Small intestine (tissue), 7 donors: ENCODE measurements around the gene CA6. TPM values are rescaled to one million over a fixed set of nuclear protein-coding genes. Genes with fewer than 3 reads are reported as not detected.
A peak's percentile ranks its signal among the peaks of the same experiment; 100 is the strongest.
"Not testable (repeated sequence)": the region's sequence is repeated elsewhere in the genome, so short reads cannot be mapped to it uniquely, and the experiment has no call there.

Experiments used
- DNase-seq, 2 donors: peaks; one replicate each; pipeline versions ENCODE4 v3.0.0 to v3.0.0-alpha.2; 2013
- FAIRE-seq: peaks from 2 replicates; lab custom pipeline; 2012; peaks lifted over from hg19 to GRCh38; lab: Jason Lieb, UNC
- H3K27ac ChIP-seq, 3 donors: one replicate each; pipeline ENCODE4 v1.5.1; 2013; ENCODE audit warnings: low read length in 2 of 3, mild to moderate bottlenecking in 2 of 3, control low read depth in 1 of 3, inconsistent platforms in 1 of 3, low read depth in 1 of 3, moderate library complexity in 1 of 3
- H3K27me3 ChIP-seq, 3 donors: one replicate each; pipeline ENCODE4 v1.6.1; 2013; ENCODE audit warnings: low read length in 3 of 3, inconsistent platforms in 1 of 3; ENCODE audit not compliant: control insufficient read depth in 3 of 3, insufficient read depth in 3 of 3
- H3K36me3 ChIP-seq, 3 donors: one replicate each; pipeline ENCODE4 v1.6.1; 2013; ENCODE audit warnings: low read length in 3 of 3, inconsistent platforms in 1 of 3, low read depth in 1 of 3, mild to moderate bottlenecking in 1 of 3, moderate library complexity in 1 of 3; ENCODE audit not compliant: control insufficient read depth in 3 of 3, insufficient read depth in 2 of 3
- H3K4me1 ChIP-seq, 3 donors: one replicate each; pipeline ENCODE4 v1.6.1; 2013; ENCODE audit warnings: low read length in 2 of 3, inconsistent platforms in 1 of 3, low read depth in 1 of 3, mild to moderate bottlenecking in 1 of 3, moderate library complexity in 1 of 3; ENCODE audit not compliant: control insufficient read depth in 3 of 3, insufficient read depth in 2 of 3
- H3K4me3 ChIP-seq, 3 donors: one replicate each; pipeline ENCODE4 v1.5.1; 2013; ENCODE audit warnings: low read length in 3 of 3, control low read depth in 1 of 3, inconsistent platforms in 1 of 3, low read depth in 1 of 3, mild to moderate bottlenecking in 1 of 3, moderate library complexity in 1 of 3
- H3K9me3 ChIP-seq, 2 donors: one replicate each; pipeline ENCODE4 v1.6.1; 2013; ENCODE audit warnings: low read depth in 1 of 2, low read length in 1 of 2; ENCODE audit not compliant: control insufficient read depth in 2 of 2, insufficient read depth in 1 of 2
- WGBS, 3 donors: extraction: QIAGEN DNeasy Blood & Tissue Kit; methylation state at CpG; one replicate each; pipeline ENCODE4 v1.1.7; 2013; 5-methylcytosine and 5-hydroxymethylcytosine counted together
- polyA plus RNA-seq, 4 donors: library from polyadenylated mRNA; stranded (reverse) in 3 of 4; unstranded in 1 of 4; fragments of 200-250 nt in 3 of 4; fragments of 120-200 nt in 1 of 4; gene quantifications; one replicate each; pipeline versions ENCODE4 v1.2.1 to v1.2.3, GENCODE V29; 2013
- donor health status: healthy with polysubstance abuse.
- donor health status: control.
- donor health status: control.
- donor health status: Bipolar disorder and iron deficiency.
- donor health status: healthy.

CA6 gene
- polyA plus RNA-seq, 4 donors, result not detected

DNA sequence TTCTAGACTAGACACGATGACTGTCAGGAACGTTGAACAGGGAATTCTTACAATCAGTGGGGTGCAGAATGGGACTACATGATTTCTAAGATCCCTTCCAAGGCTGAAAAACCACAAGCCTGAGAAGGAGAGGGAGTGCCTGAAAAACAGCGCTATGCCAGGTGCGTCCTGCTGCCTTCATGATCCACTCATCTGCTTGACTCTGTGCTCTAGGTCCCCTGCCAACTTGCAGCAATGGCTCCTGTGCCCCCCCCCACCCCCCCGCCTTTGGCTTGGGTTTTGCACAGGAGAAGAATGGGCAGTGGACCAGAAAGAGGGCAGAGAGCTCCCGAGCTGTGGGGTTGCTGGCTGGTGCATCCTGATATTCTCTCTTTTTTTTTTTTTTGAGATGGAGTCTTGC lies 74.6 kb downstream of the CA6 start:
- no peak overlapping the region for H3K27ac ChIP-seq
- 65 to 75% (median 66%) methylated on average over 6 of the region's 6 CpGs for WGBS, 3 donors
- DNase-seq (no peak), FAIRE-seq (no peak)
- H3K4me1 ChIP-seq, result peaks cover 0 to 40% (median 6%) of the 10 kb centered on the region in 3 donors
- no peaks in the 10 kb centered on the region for H3K9me3 ChIP-seq
- H3K27me3 ChIP-seq, result no peaks in the 10 kb centered on the region
- no peak overlapping the region for H3K4me3 ChIP-seq
- H3K36me3 ChIP-seq, result peaks cover 0 to 46% (median 0%) of the 10 kb centered on the region in 3 donors

DNA sequence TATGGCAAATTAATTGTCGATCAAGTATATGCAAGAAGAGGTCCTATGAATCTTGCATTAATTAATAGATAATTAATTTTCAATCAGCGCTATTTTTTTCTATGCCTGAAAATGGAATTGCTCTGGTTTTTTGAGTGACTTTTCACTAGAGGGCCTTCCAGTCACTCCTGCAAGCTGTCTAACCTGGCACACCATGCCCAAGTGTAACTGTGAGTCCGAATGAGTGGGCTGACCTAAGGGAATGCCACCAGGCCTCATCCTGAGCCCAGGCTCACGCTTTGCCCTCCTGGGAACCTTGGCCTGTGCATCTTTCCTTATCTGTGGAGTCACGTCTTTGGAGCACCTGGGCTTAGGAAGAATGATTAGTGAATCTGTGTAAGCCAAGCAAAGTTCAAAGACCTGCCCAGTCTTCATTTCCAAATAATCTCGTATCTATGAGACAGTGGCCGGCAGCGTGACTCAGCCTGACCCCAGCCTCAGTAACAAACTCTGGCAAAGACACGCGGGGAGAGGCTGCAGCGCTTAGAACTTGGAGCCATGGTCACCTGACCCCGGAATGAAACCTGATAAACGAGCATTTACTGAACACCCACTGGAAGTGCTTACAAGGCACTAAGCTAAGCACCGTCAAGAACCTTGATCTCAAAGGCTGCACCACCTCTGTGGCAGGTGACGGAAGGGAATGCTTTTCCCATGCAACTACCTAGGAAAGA lies 76.5 kb downstream of the CA6 start:
- Histone ChIP-seq H3K36me3 (peaks cover 0 to 30% (median 0%) of the 10 kb centered on the region in 3 donors), H3K4me1 (peaks cover 0 to 54% (median 10%) of the 10 kb centered on the region in 3 donors), H3K27ac (peak overlapping the region; percentile 71 to 99 (median 82))
- FAIRE-seq, result peak; percentile 75
- H3K9me3 ChIP-seq, H3K27me3 ChIP-seq, H3K4me3 ChIP-seq: not testable (repeated sequence)
- DNase-seq, result peak; percentile 88 to 91
- 19 to 61% (median 47%) methylated on average over 10 to 14 of the region's 15 CpGs for WGBS, 3 donors

DNA sequence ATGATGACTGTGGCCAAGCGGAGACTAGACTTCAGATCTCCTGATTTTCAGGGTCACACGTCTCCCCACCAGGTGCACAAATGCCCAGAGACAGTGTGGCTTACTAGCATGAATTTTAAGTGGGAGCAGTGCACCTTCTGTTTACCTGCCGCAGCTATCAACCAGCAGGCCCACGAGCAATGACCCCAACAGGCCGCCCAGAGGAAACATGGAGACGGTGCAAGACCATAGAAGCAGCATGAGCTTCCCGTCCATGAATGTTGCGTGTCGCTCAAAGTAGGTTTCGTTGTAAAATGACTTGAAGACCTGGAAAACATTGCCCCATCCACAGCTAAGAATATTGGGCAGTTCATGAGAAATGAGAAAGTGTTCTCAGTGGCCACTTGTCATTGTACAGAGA lies 77.1 kb downstream of the CA6 start:
- no peak overlapping the region for H3K4me3 ChIP-seq
- no peaks in the 10 kb centered on the region for H3K9me3 ChIP-seq
- no peak for FAIRE-seq
- DNase-seq, result no peak
- 58 to 86% (median 76%) methylated on average over 10 of the region's 10 CpGs for WGBS, 3 donors
- H3K36me3 ChIP-seq, result peaks cover 0 to 26% (median 0%) of the 10 kb centered on the region in 3 donors
- H3K27ac ChIP-seq, result peak overlapping the region; percentile 71 to 99 (median 82)
- no peaks in the 10 kb centered on the region for H3K27me3 ChIP-seq
- peaks cover 0 to 57% (median 10%) of the 10 kb centered on the region in 3 donors for H3K4me1 ChIP-seq

Other genes starting within 250 kb of the CA6 start
- 10 to 100 TPM; 19.5 to 66.8 (median 25.8) TPM for gene RERE, start 128.2 kb upstream of the CA6 start, polyA plus RNA-seq
- 100 to 1,000 TPM; 491 to 829 (median 592) TPM for gene ENO1, start 67.2 kb upstream of the CA6 start, polyA plus RNA-seq
- under 1 TPM in 2 of 4 donors, not detected in 2; 0.55 to 0.72 TPM for gene SLC2A7, start 80.6 kb downstream of the CA6 start, polyA plus RNA-seq
- 100 to 1,000 TPM in 2 of 4 donors, 10 to 100 TPM in 2; 42.5 to 234 (median 116) TPM for gene SLC2A5, start 123.8 kb downstream of the CA6 start, polyA plus RNA-seq
- gene GPR157, start 183.2 kb downstream of the CA6 start, polyA plus RNA-seq, result 10 to 100 TPM in 1 of 4 donors, 1 to 10 TPM in 3; 1.1 to 35.2 (median 1.8) TPM